IMR-90 (cell line): Measurements from ENCODE around the gene PITPNM1. TPM values are rescaled to one million over a fixed set of nuclear protein-coding genes. Genes with fewer than 3 reads are reported as not detected.

ENCODE experiments used
- ATAC-seq: fragments of 200-7000 bp; cut with Tn5 transposase; 2 replicates; pipeline ENCODE4 v1.9.1; 2020; ENCODE audit warnings: low read depth, mild to moderate bottlenecking, moderate library complexity
- BruUV-seq: library from RNA; stranded (reverse); fragments of 400-500 nt; replicated peaks from 2 replicates; lab custom pipeline; 2021; lab: Mats Ljungman, UMichigan
- CTCF ChIA-PET: fragments of 300-600 bp; formaldehyde crosslinking; extraction: SDS; loops from one replicate; lab custom pipeline; 2021; ENCODE audit warnings: antibody characterized with exemption; lab: Yijun Ruan, JAX
- POLR2A ChIA-PET: fragments of 300-600 bp; sonication (Branson Sonifier 250); formaldehyde crosslinking; loops from one replicate; lab custom pipeline; 2022; ENCODE audit warnings: antibody characterized with exemption; ENCODE audit not compliant: unreplicated experiment; lab: Charles Lee
- DNase-seq: peaks from one replicate; pipeline ENCODE4 v3.0.0; 2013
- H2AFZ ChIP-seq: replicated peaks from 2 replicates; pipeline ENCODE3; 2013; ENCODE audit warnings: low read length, mild to moderate bottlenecking; ENCODE audit not compliant: poor library complexity
- H2AK5ac ChIP-seq: 2 replicates; pipeline ENCODE4 v1.6.1; 2013; ENCODE audit warnings: low read depth, low read length, inconsistent platforms
- H2AK9ac ChIP-seq: replicated peaks from 2 replicates; pipeline ENCODE3; 2013; ENCODE audit warnings: mild to moderate bottlenecking, low read depth, low read length, moderate library complexity; ENCODE audit not compliant: poor library complexity
- H2BK120ac ChIP-seq: 2 replicates; pipeline ENCODE4 v1.6.1; 2013; ENCODE audit warnings: low read depth, low read length, inconsistent platforms
- H2BK15ac ChIP-seq: 3 replicates; pipeline ENCODE4 v1.6.1; 2013; ENCODE audit warnings: low read depth, low read length, inconsistent platforms
- H2BK20ac ChIP-seq: 2 replicates; pipeline ENCODE4 v1.6.1; 2013; ENCODE audit warnings: low read depth, mild to moderate bottlenecking, inconsistent platforms, low read length, moderate library complexity
- H2BK5ac ChIP-seq: 2 replicates; pipeline ENCODE4 v1.6.1; 2013; ENCODE audit warnings: mild to moderate bottlenecking, low read depth, low read length, inconsistent platforms; ENCODE audit not compliant: poor library complexity, severe bottlenecking
- H3K14ac ChIP-seq: replicated peaks from 2 replicates; pipeline ENCODE4 v1.6.1; 2013; ENCODE audit warnings: low read depth, low read length, inconsistent platforms
- H3K18ac ChIP-seq: 2 replicates; pipeline ENCODE4 v1.6.1; 2013; ENCODE audit warnings: low read depth, low read length, control low read depth
- H3K23ac ChIP-seq: 2 replicates; pipeline ENCODE4 v1.6.1; 2013; ENCODE audit warnings: low read depth, low read length, inconsistent platforms
- H3K27ac ChIP-seq: 2 replicates; pipeline ENCODE4 v1.5.1; 2013; ENCODE audit warnings: mild to moderate bottlenecking, control low read depth, low read length; ENCODE audit not compliant: insufficient read depth
- H3K27me3 ChIP-seq: 2 replicates; pipeline ENCODE4 v1.6.1; 2013; ENCODE audit warnings: low read length; ENCODE audit not compliant: control insufficient read depth, insufficient read depth
- H3K36me3 ChIP-seq: 2 replicates; pipeline ENCODE4 v1.6.1; 2013; ENCODE audit warnings: low read length, mixed read lengths; ENCODE audit not compliant: control insufficient read depth, insufficient read depth
- H3K4ac ChIP-seq: 2 replicates; pipeline ENCODE4 v1.6.1; 2013; ENCODE audit warnings: low read depth, low read length, inconsistent platforms
- H3K4me1 ChIP-seq: 2 replicates; pipeline ENCODE4 v1.6.1; 2013; ENCODE audit warnings: low read length, mixed read lengths; ENCODE audit not compliant: control insufficient read depth, insufficient read depth
- H3K4me2 ChIP-seq: 2 replicates; pipeline ENCODE4 v1.6.1; 2013; ENCODE audit warnings: low read depth, mild to moderate bottlenecking, control low read depth, low read length, moderate library complexity
- H3K4me3 ChIP-seq: 2 replicates; pipeline ENCODE4 v1.5.1; 2013; ENCODE audit warnings: low read depth, mild to moderate bottlenecking, control low read depth, low read length, moderate library complexity; ENCODE audit not compliant: insufficient read depth
- H3K56ac ChIP-seq: 2 replicates; pipeline ENCODE4 v1.6.1; 2013; ENCODE audit warnings: low read length, inconsistent platforms; ENCODE audit not compliant: insufficient read depth; ENCODE audit errors: extremely low read depth
- H3K79me1 ChIP-seq, 2 experiments: 2 replicates each; pipeline ENCODE4 v1.6.1; 2013; ENCODE audit warnings: low read length in 2 of 2, inconsistent platforms in 1 of 2, low read depth in 1 of 2
- H3K9ac ChIP-seq: 2 replicates; pipeline ENCODE4 v1.6.1; 2013; ENCODE audit warnings: low read depth, low read length, control low read depth
- H3K9me1 ChIP-seq: 2 replicates; pipeline ENCODE4 v1.6.1; 2013; ENCODE audit warnings: low read length, inconsistent platforms; ENCODE audit not compliant: insufficient read depth
- H3K9me3 ChIP-seq: 2 replicates; pipeline ENCODE4 v1.6.1; 2013; ENCODE audit warnings: low read length; ENCODE audit not compliant: control insufficient read depth, insufficient read depth
- H4K20me1 ChIP-seq: 2 replicates; pipeline ENCODE4 v1.6.1; 2013; ENCODE audit warnings: low read length, inconsistent platforms; ENCODE audit not compliant: insufficient read depth
- H4K5ac ChIP-seq: 2 replicates; pipeline ENCODE4 v1.6.1; 2013; ENCODE audit warnings: mild to moderate bottlenecking, low read depth, low read length, control low read depth
- H4K8ac ChIP-seq, 2 experiments: 2 replicates each; pipeline ENCODE4 v1.6.1; 2013; ENCODE audit warnings: low read depth in 2 of 2, low read length in 2 of 2, control low read depth in 1 of 2, inconsistent platforms in 1 of 2
- H4K91ac ChIP-seq: 2 replicates; pipeline ENCODE4 v1.6.1; 2013; ENCODE audit warnings: low read depth, low read length, inconsistent platforms; ENCODE audit not compliant: insufficient read depth
- FOS ChIP-seq: fragments of 150-350 bp; IDR thresholded peaks from 2 replicates; pipeline ENCODE4 v1.6.1; 2016; ENCODE audit warnings: low read depth, low read length
- MAFK ChIP-seq: IDR thresholded peaks from 2 replicates; pipeline ENCODE4 v1.6.1; 2012; ENCODE audit warnings: low read depth, low read length, improper control_type of control experiment
- MAZ ChIP-seq: IDR thresholded peaks from 2 replicates; pipeline ENCODE4 v1.6.1; 2012; ENCODE audit warnings: low read depth, mild to moderate bottlenecking, low read length, improper control_type of control experiment, moderate library complexity, borderline replicate concordance
- NFE2L2 ChIP-seq: fragments of 150-350 bp; IDR thresholded peaks from 2 replicates; pipeline ENCODE4 v1.6.1; 2016; ENCODE audit warnings: low read depth, mild to moderate bottlenecking, low read length
- SMC3 ChIP-seq: fragments of 150-350 bp; IDR thresholded peaks from 2 replicates; pipeline ENCODE4 v1.6.1; 2016; ENCODE audit warnings: low read depth, mild to moderate bottlenecking, antibody characterized with exemption, low read length, moderate library complexity
- WGBS, 2 experiments: methylation state at CpG; one replicate each; pipeline versions ENCODE4 v1.1.5 to v1.1.7; 2013; ENCODE audit warnings: missing lambda C conversion rate in 2 of 2; ENCODE audit not compliant: insufficient read length in 1 of 2; ENCODE audit errors: extremely low coverage in 2 of 2; 5-methylcytosine and 5-hydroxymethylcytosine counted together
- dilution Hi-C: fragments of 300-500 bp; cut with HindIII; formaldehyde crosslinking; loops from one replicate; pipeline ENCODE4 v1.14.3; 2018; ENCODE audit warnings: low sequenced_read_pairs; ENCODE audit not compliant: unreplicated experiment
- in situ Hi-C: fragments of 300-500 bp; cut with MboI; formaldehyde crosslinking; loops from 3 replicates; pipeline ENCODE4 v1.14.3; 2019; ENCODE audit warnings: low sequenced_read_pairs, inconsistent platforms, mixed read lengths
- intact Hi-C: fragments of 100-400 bp; cut with micrococcal nuclease; formaldehyde crosslinking; loops from 2 replicates; pipeline ENCODE4 v1.10.0; 2022
- polyA plus RNA-seq, 3 experiments: library from polyadenylated mRNA; depleted of rRNA; stranded (reverse); fragments of >200 nt; gene quantifications; 2 replicates each; pipeline ENCODE4 v1.2.3, GENCODE V29; 2012; ENCODE audit warnings: low replicate concordance in 1 of 3
- total RNA-seq: library from RNA; depleted of rRNA; stranded (reverse); fragments of >200 nt; gene quantifications from 2 replicates; pipeline ENCODE4 v1.2.3, GENCODE V29; 2012
- TF ChIP-seq, protein P1 (sequence below): conservative IDR thresholded peaks from 2 replicates; pipeline ENCODE4 v1.5.1; 2012; ENCODE audit warnings: mild to moderate bottlenecking, low read depth, low read length, improper control_type of control experiment

The PITPNM1 gene
- total and polyA plus RNA-seq, 2 of the 4 experiments (the other 2 are of a cell fraction), result 5.0 to 15.4 TPM

DNA sequence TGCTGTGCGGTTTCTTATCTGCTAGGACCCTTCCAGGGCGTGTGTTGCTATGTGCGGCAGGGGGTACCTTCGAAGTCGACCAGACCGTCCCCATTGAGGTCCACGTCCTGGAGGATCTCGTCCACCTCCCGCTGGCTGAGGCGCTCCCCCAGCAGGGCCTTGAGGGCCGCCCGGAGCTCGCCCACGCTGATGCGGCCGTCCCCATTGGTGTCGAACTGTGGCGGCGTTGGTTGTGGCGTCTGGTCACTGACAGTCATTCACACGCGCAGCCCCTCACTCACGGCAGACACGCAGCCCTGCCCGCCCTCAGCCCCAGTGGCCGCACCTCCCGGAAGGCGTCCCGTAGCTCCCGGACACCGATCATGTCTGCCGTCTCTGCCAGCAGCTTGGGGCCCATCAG is 14.6 kb upstream of the PITPNM1 start:
- Histone ChIP-seq H3K9me1 (no peaks in the 10 kb centered on the region), H3K4me3 (no peak overlapping the region), H4K20me1 (no peaks in the 10 kb centered on the region), H4K91ac (no peak overlapping the region), H3K27ac (no peak overlapping the region), H3K4ac (no peak overlapping the region), H3K56ac (no peak overlapping the region), H3K79me1 (no peaks in the 10 kb centered on the region), H2AK5ac (no peak overlapping the region), H3K4me2 (no peak overlapping the region), H2AK9ac (no peak overlapping the region), H3K23ac (no peak overlapping the region), H3K4me1 (no peaks in the 10 kb centered on the region), H3K9ac (no peak overlapping the region), H2BK5ac (no peak overlapping the region), H2BK120ac (no peak overlapping the region), H3K14ac (no peak overlapping the region), H4K8ac (no peak overlapping the region), H2AFZ (no peak overlapping the region), H3K18ac (no peak overlapping the region), H3K27me3 (peaks cover 30% of the 10 kb centered on the region), H2BK20ac (no peak overlapping the region), H3K9me3 (no peaks in the 10 kb centered on the region), H4K5ac (no peak overlapping the region), H2BK15ac (no peak overlapping the region), H3K36me3 (no peaks in the 10 kb centered on the region)
- dilution Hi-C loops (no loop called here), intact Hi-C loops (no loop called here), in situ Hi-C loops (no loop called here)
- DNase-seq (no peak), ATAC-seq (no peak)
- ChIA-PET POLR2A (no interaction called here), CTCF (no interaction called here)
- TF ChIP-seq MAFK (no peak), FOS (no peak), NFE2L2 (no peak), MAZ (no peak), SMC3 (no peak)
- TF ChIP-seq, protein P1, sequence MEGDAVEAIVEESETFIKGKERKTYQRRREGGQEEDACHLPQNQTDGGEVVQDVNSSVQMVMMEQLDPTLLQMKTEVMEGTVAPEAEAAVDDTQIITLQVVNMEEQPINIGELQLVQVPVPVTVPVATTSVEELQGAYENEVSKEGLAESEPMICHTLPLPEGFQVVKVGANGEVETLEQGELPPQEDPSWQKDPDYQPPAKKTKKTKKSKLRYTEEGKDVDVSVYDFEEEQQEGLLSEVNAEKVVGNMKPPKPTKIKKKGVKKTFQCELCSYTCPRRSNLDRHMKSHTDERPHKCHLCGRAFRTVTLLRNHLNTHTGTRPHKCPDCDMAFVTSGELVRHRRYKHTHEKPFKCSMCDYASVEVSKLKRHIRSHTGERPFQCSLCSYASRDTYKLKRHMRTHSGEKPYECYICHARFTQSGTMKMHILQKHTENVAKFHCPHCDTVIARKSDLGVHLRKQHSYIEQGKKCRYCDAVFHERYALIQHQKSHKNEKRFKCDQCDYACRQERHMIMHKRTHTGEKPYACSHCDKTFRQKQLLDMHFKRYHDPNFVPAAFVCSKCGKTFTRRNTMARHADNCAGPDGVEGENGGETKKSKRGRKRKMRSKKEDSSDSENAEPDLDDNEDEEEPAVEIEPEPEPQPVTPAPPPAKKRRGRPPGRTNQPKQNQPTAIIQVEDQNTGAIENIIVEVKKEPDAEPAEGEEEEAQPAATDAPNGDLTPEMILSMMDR, result no peak
- no TSS peak for BruUV-seq
- 81% methylated on average over 32 of the region's 32 CpGs; no CpG with 5 or more reads in 1 of the 2 experiments for WGBS, 2 experiments
